Activated CD4-positive, alpha-beta T cell treated with anti-CD3 and anti-CD28 coated beads for 24 hours (primary cell): ENCODE measurements around the gene GRWD1.

ENCODE experiments used
- DNase-seq, 2 donors: peaks; one replicate each; pipeline ENCODE4 v3.0.0-alpha.2; 2020; ENCODE audit warnings: low read depth in 2 of 2

GRWD1 gene

DNA sequence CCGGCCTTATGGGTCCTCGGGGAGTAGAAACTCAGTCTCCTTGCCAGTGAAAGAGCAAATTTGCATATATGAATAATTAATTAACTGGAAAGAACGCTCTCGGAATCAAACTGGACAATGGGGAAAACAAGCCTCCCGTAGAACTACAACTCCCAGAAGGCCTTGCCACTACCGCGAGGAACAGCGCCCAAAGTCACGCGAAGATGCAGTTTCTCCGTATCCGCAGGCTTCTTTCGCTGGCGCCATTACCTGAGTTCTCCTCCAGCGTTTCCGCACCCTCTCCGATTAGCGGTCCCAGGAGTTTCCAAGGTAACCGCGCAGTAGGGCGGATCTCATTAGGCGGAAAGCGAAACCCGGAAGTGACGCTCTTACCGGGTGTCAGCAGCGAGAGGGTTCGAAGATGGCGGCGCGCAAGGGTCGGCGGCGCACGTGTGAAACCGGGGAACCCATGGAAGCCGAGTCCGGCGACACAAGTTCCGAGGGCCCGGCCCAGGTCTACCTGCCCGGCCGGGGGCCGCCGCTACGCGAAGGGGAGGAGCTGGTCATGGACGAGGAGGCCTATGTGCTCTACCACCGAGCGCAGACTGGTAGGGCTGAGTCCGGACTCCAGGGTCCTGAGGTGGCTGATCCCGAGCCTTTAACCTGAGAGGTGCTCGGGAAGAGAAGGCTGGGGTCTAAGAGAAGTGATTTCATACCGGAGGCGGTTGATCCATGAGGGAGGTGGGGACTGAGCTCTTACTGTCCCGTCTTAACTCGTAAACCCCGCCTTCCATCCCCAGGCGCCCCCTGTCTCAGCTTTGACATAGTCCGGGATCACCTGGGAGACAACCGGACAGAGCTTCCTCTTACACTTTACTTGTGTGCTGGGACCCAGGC, at the start of gene GRWD1:
Gene GRWD1, plus strand, starts transcription at position 378 of the 876 bp plus-strand sequence. Its CDS starts 23 bp downstream, at position 401.
- DNase-seq, result peak; percentile 86 to 87

DNA sequence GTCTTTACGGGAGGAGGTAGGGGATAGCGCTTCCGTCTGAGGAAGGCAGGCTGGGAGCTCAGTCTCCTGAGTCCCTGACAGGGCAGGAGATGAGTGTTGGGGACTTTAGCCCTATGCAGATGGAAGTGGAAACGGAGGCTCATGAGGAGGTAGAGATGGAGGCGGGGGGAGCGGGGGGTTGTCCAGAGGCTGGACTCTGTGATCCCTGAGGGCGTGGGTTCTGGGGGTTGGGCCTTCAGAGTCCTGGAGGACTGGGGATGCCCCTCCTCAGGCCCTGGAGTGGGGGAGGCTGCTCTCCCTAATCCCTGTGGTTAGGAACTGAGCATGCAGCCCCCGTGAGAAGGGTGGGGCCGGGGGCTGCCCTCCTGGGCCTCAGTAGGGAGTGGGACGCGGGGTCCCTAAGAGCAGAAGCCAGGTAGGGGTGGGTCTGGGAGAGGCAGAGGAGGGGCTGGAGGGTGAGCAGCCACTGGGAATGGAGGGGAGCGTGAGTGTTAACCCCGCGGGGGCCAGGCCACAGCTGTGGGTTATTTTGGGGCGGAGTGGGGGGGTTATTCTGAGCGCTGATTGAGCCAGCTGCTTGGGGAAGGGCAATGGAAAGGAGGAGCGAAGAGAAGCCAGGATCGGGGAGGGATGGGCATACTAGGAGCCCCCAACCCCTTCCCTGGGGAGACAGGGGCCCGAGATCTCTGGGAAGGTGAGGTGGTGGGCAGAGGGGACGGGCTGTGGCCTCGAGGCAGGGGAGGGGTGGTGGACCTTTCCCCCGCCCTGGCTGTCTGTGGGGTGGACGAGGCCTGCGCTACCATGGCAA, 49.6 kb upstream of the GRWD1 start:
- DNase-seq, result no peak

DNA sequence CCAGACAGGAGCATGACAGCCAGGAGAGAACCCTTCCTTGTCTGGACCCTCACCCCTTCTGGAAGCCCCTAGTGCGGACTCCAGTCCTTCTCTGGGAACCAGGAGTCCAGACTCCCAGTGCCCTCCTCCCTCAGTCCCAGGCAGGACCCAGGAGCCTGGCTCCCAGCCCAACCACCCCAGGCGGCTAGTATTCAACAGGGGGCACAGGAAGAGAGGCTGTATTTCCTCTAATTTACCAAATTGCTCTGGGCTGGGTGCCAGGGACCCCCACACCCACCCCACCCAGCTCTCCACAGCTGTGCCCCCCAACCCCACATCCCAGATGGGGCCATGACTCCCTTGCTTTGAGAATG, 49.0 kb upstream of the GRWD1 start:
- DNase-seq, result no peak

DNA sequence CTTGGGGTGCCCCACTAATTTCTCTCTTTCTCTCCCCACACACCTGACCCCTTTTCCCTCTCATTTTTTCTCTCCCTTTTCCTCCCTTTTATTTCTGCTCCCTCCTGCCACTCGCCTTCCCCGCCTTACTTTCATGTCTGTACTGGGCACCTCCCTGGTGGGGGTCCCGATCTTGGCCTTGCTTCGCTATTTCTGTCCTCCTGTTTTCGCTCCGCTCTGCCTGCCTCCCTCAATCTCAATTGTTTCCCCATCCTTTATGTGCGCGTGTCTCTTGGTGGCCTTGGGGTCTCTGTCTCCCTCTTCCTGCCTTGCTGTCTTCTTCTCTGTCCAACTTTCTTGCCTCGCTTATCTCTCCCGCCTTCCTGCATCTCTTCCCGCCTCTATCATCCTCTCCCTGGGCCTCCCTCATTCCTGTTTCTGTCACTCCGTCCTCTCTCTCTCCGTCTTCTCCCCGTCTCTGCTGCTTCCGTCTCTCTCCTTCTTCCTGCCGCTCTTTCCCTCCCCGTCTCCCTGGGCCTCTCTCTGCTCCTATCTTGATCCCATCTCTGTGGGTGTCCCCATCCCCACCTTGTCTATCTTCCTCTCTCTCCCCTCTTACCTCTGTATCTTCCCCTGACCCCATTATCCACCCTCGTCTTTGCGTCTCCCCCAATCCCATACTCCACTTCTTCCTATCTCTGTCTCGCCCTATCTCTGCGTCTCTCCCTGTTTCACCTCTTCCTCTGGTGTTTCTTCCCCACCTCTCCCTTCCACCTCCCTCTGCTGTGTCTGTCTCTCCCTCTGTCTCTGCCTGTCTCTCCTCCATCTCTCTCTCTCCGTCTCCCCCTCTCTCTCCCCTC, 48.3 kb upstream of the GRWD1 start:
- no peak for DNase-seq

DNA sequence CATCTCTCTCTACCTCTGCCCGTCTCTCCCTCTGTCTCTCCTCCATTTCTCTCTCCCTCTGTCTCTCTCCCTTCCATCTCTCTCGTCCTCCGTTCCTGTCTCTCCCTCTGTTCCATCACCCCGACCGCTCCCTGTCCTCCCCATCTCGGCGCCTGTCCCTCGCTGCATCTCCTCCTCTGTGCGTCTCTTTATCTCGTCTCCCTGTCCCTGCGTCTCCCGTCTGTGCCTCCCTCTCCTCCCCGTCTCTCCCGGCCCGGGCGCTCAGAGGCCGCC, 47.7 kb upstream of the GRWD1 start:
- no peak for DNase-seq

DNA sequence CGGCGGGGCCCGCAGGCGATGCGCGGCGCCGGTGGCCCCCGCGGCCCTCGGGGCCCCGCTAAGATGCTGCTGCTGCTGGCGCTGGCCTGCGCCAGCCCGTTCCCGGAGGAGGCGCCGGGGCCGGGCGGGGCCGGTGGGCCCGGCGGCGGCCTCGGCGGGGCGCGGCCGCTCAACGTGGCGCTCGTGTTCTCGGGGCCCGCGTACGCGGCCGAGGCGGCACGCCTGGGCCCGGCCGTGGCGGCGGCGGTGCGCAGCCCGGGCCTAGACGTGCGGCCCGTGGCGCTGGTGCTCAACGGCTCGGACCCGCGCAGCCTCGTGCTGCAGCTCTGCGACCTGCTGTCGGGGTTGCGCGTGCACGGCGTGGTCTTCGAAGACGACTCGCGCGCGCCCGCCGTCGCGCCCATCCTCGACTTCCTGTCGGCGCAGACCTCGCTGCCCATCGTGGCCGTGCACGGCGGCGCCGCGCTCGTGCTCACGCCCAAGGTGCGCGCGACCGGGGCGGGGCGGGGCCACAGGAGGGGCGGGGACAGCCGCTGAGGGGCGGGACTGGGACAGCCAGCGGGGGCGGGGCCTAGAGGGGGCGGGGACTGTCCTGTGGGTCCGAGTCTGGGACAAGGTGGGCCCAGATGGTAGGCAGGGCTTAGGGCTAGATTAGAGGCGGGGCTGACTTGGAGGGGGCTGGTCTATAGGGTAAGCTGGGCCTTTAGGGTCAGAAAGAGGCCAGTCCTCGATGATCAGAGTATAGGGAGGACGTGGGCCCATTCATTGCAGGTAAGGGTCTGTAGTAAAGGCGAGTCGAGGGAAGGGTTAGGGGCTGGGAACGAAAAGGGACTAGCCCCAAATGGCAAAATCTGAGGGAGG, 47.2 kb upstream of the GRWD1 start:
- peak; percentile 71 to 80 for DNase-seq

DNA sequence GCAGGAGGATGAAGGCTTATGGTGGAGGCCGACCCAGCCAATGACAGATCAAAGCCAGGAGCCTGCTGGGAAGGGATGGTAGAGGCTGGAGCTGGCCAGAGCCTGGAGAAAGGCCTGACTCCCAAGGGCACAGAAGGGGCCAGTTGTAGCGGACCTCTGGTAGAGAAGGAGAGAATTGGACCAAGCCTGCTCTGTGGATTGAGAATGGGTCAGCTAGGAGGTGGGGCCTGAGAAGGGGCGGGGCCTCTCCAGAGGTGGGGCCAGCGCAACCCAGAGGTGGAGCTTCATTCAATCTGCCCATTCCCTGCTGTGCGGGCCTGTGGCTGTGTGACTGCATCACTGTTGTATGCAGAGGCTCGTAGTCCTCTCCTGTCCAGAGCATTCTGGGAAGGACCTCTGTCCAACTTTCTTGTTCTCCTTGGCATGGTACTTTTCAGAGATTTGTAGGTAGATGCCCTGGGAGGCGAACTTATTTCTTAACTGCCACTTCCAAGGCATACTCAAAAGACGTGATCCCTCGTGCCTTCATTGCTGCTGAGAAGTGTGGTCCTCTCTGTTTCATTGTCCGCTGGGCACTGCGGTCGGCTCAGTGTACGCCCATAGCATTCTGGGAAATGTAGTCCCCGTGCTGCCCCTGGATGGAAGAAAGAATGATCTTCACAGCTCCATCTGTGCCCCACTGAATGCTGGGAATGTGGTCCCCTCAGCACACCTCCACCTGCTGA, 45.6 kb upstream of the GRWD1 start:
- no peak for DNase-seq

DNA sequence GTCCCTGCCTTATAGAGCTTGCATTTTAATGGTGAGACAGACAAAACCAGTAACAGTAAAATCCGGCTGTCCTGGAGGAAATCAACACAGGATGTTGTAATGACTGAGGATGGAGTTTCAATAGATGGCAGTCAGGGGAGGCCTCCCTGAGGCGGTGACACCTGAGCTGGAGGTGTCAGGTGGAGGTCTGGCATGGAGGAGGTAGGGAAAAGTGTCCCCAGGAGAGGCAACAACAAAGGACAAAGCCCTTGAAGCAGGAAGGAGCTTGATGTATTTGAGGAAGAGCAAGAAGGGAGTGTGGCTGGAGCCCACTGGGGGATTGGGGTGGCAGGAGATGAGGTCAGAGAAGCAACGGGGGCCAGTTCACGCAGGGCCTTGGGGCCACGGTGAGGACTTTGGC, 44.5 kb upstream of the GRWD1 start:
- DNase-seq, result no peak

DNA sequence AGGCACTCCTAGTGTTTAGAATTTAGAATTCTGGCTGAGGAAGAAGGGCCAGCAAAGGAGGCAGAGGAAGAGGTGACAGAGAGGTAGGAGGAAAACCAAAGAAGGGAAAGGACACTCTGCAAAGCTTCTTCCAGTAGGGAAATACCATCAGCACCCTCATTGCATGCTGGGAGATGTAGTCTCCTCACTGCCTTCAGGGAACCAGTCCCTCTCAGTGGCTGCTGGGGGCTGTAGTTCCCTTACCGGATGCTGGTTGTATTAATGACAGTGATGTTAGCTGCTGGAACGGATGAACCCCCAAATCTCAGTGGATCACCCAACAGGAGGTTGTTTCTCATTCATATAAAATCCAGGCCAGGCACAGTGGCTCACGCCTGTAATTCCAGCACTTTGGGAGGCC, 42.2 kb upstream of the GRWD1 start:
- no peak for DNase-seq

DNA sequence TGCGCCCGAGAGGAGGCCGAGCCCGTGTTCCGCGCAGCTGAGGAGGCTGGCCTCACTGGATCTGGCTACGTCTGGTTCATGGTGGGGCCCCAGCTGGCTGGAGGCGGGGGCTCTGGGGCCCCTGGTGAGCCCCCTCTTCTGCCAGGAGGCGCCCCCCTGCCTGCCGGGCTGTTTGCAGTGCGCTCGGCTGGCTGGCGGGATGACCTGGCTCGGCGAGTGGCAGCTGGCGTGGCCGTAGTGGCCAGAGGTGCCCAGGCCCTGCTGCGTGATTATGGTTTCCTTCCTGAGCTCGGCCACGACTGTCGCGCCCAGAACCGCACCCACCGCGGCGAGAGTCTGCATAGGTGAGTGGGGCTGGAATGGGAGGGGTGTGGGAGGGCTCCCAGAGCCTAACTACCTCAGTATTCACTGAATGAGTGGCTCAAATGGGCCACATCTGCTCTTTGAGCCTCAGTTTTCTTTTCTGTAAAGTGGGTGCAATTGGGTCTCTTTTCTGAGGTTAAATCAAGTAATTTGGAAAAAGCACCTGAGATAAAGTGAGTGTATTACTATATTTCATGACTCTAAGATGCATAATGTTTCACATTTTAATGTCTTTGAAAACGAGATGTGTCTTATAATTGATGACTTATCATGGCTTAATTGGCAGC, 40.6 kb upstream of the GRWD1 start:
- DNase-seq, result no peak

DNA sequence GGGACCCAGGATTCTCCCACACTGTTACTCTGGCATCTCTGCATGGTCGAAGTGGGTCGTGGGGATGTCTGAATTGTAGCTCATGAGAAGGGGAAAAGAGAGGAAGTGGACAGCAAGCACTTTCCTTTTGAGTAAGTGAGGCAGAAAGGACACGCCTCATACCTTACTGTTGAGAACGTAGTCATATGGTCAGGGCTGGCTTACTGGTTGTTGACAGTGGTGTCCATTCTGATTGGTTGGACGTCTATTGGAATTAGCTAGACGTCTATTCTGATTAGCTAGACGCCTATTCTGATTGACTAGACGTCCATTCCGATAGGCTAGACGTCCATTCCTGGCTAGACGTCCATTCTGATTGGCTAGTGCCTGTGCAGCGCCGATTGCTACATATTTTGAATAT, 39.9 kb upstream of the GRWD1 start:
- DNase-seq, result no peak

DNA sequence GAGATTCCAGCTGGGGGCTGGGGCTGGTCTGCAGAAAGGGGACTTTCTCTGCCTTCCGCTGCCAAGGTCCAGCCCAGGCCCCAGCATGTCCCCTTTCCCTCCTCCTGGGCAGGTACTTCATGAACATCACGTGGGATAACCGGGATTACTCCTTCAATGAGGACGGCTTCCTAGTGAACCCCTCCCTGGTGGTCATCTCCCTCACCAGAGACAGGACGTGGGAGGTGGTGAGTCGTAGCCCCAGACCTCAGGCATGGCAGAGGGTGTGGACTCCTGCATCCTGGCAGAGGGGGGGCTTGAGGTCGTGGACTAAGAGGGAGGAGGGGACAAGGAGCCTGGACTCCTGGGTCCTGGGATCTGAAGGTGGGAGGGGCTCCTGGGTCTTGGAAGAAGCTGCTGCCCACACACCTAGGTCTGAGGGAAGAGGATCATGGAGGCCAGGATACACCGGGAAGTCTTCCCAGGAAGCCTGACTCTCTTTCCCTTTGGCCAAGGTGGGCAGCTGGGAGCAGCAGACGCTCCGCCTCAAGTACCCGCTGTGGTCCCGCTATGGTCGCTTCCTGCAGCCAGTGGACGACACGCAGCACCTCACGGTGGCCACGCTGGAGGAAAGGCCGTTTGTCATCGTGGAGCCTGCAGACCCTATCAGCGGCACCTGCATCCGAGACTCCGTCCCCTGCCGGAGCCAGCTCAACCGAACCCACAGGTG, 31.8 kb upstream of the GRWD1 start:
- no peak for DNase-seq

DNA sequence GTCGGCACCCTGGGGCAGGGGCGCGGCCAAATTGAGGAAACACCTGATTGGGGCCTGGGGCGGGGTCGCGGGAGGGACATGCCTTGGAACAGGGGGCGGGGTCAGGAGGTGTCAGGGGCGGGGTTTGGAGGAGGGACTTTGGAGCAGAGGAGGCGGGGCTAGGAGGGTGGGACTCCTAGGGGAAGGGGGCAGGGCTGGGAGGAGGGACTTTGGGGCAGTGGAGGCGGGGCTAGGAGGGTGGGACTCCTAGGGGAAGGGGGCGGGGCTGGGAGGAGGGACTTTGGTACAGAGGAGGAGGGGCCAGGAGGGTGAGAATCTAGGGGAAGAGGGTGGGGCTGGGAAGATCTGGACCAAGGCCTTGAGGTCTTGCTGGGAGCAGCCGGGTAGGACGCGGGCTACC, 30.4 kb upstream of the GRWD1 start:
- peak; percentile 52 to 72 for DNase-seq

DNA sequence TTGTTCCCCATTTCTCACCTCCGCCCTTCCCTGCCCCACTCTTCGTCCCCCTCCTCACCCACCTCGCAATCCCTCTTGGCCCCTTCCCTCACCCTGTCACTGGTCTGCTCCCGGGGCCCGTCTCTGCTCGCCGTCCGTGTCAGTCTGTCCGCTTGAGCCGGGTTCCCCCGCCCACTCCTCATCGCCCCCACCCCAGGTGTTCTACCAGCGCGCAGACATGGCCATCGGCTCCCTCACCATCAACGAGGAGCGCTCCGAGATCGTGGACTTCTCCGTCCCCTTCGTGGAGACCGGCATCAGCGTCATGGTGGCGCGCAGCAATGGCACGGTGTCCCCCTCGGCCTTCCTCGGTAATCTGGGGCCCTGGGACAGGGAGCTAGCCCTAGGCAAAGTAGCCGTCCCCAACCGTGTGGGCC, 30.0 kb upstream of the GRWD1 start:
- no peak for DNase-seq

DNA sequence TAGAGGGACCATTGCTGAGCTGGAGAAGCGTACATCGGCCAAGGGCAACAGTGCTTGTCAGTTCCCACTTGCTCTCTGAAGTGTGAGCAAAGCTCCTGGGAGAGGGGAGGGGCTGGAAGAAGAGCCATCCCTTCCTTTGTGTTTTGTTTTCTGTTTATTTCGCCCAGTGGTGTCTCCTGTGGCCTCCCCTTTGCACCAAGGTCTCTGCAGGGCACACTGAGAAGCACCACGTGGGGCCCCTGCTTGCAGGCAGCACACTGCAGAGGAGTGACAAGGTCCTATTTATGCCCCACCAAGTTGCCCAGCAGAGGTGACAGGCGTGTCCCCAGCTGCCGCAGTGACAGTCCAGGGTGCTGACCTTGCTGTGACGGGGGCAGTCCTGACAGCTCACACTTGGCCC, 28.4 kb upstream of the GRWD1 start:
- no peak for DNase-seq

DNA sequence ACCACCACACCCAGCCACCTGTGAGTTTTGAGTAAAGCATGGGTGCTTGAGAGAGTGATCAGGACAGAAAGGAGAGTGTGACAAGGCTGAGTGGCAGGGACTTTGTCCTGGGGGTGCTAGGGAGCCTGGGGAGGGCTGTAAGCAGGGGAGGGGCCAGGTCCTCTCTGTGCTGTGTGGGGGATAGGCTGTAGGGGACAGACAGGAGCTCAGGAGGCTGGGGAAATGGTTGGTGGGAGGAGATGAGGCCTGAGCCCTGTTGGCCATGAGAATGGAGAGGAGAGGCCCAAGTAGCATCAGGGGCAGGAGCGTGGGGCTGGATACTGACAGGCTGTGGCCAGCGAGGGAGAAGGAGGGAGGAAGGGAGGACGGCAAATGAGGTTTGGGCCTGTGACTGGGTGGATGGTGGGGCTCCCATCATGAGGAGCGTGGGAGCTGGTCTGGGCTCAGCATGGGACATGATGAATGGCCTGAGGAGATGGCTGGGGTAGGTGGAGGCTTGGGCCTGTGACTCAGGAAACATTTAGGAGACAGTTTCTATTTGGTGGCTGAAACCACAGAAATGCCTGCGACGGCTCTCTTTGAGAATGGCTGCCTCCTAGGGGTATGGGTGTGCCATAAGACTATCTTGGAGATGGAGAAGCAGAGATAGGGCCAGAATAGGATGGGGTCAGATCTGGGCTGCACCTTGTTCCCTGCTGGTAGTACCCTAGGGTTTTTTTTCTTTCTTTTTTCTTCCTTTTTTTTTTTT, 27.3 kb upstream of the GRWD1 start:
- no peak for DNase-seq

DNA sequence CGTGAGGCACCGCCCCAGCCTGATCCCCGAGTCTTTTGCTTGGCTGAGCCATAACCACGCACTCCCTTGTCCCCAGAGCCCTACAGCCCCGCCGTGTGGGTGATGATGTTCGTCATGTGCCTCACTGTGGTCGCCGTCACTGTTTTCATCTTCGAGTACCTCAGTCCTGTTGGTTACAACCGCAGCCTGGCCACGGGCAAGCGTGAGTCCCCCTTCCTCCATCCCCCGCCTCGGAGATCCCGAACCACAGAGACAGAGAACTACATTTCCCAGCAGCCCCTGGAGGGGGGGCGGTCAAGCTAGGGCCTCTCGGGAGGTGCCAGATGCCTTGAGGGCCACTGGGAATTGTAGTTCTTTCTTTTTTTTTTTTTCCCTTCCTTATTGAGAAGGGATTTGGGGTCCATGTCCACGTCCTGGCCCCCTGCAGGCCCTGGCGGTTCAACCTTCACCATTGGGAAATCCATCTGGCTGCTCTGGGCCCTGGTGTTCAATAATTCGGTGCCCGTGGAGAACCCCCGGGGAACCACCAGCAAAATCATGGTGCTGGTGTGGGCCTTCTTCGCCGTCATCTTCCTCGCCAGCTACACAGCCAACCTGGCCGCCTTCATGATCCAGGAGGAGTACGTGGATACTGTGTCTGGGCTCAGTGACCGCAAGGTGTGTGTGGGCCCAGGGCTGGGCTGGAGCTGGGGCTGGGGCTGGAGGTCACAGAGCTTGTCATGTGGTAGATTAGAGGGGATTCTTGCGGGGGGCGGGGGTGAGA, 26.4 kb upstream of the GRWD1 start:
- peak; percentile 54 to 58 for DNase-seq

DNA sequence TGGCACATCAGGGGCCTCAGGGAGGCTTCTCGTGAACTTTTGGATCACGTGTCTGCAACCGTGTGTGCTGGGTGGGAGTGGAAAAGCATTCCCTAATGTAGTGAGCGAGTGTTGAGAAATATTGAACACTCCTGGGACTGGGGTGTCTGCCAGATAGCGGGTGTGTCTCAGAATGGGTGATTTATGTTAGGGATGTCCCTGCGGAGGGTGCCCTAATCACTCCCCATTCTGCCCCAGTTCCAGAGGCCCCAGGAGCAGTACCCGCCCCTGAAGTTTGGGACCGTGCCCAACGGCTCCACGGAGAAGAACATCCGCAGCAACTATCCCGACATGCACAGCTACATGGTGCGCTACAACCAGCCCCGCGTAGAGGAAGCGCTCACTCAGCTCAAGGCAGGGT, 24.2 kb upstream of the GRWD1 start:
- DNase-seq, result no peak
